HG03521 (cell line): ENCODE data around the gene ADCY5.
"Not testable (repeated sequence)": the region's sequence is repeated elsewhere in the genome, so short reads cannot be mapped to it uniquely, and the experiment has no call there.

ENCODE experiments used
- ATAC-seq: cut with Tn5 transposase; IDR thresholded peaks from one replicate; pipeline ENCODE4 v1.9.1; 2021; ENCODE audit warnings: mild to moderate bottlenecking, moderate library complexity; ENCODE audit not compliant: unreplicated experiment

ADCY5 gene

DNA sequence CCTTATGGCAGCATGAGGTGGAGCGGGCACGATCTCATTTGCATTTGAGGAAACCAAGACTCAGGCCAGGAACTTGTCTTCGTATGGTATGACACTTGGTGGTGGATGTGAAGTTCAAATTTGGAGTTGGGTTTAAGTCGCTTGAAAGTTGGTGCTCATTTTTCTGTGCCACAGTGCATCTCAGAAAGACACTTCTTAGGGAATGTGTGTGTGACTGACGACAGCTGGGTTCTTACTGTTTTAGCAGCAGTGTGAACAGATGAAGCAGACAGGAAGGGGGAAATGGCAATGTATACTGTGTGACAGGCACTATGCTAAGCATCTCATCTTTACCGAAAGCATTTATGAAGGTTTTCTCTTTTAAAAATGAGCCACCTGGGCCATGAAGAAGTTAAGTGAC lies 171.8 kb downstream of the ADCY5 start:
- ATAC-seq = no peak

DNA sequence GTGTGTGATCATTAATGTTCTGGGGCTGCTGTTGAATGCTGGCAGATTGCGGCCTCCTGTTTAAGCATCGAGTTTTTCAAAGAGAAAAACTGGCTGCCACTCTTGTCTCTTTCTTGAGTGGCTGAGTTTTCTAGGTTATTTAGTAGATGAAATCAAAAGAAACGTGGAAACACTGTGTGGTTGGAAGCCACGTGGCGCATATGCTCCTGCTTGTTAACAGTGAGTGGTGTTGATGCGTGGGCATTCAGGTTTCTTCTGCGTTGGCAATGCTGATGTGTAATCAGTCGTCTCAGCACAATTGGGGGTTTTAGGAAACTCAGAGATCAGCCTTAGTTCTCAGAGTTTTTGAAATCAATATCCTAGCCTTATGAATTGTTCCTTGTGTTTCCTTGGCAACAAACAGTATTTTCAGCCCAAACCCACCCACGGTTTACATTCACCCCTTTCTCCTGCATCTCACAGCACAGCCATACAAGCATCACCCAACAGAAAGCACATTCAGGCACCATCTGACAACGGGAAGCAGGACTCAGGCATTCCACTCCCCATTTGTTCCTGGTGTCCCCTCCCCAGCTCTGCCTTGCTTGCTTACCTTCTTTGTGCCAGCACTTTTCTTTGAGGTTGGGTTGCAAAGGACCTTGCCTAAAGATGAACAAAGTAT lies 172.4 kb downstream of the ADCY5 start:
- no peak for ATAC-seq

DNA sequence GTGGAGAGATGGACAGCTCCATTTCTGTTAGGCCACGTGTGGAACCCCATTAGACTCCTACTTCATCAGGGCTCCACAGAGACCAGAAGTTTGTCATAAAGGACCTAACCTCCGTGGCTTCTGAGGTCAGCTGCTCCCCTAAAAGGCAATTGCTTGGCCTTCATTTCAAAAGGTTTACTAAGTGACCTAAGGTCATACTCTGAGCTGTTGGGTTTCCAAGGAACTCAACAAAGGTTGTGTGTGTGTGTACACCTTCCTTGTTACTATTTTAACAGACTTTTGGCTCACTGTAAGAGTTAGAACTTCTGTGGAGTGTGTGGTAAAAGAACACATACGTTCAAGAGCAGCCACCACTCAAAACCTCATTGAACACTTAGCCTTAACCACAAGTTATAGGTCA lies 173.2 kb downstream of the ADCY5 start:
- ATAC-seq = no peak

DNA sequence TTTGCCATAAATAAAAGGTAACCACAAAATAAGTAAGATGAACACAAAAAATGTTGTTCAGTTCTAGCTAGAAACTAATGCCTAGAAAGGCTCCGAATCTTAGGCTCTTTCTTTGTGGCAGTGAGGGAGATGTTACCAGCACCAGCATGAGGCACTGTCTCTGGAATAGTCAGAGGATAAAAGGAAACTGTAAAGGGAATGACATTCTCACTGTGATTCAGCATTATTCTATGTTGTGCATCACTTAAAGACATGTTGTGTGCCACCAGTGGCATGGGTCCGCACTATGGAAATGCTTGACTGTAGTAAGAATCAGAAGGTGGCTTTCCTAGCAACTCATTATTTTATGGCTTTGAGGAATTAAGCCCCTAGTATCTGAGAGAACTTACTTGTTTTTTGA lies 176.3 kb downstream of the ADCY5 start:
- no peak for ATAC-seq

DNA sequence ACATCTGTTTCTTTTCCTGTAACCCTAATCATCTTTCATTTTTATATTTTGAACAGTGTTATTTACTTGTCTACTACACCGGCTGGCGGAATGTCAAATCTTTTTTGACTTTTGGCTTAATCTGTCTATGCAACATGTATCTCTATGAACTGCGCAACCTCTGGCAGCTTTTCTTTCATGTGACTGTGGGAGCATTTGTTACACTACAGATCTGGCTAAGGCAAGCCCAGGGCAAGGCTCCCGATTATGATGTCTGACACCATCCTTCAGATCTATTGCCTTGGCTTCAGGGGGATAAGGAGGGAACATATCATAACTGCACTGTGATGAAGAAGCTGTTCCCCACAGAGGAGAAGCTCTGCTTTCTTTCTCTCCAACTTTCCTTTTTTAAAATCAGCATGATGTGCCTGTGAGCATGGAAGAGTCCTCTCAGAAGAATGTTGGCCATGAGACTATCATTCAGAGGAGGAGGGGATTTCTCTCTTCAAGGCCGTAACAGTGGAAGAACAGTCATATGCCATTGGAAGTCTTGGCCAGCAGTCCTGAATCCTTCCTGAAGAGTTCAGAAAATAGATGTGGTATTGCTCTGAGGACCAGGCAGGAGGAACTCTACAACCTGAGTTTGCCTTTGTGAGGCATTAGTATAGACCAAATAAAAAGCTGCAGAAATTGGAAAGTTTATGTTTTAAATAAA lies 177.3 kb downstream of the ADCY5 start:
- ATAC-seq = no peak

DNA sequence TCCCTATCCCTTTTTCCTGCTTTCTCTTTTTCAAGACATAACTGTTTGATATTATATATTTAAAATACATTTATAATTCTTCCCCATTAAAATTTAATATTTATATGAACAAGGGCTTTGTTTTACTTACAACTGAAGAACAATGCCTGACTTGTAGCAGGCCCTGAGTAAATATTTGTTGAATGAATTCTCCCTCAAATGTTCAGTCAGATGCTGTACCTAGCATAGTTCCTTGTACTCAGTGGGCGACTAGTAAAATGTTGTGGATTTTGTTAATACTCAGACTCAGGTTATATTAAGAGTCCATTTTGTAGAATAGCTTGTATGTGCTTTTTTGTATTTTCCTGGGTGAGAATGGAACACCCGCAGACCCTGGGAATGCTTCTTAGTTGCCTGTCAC lies 178.1 kb downstream of the ADCY5 start:
- ATAC-seq = no peak

DNA sequence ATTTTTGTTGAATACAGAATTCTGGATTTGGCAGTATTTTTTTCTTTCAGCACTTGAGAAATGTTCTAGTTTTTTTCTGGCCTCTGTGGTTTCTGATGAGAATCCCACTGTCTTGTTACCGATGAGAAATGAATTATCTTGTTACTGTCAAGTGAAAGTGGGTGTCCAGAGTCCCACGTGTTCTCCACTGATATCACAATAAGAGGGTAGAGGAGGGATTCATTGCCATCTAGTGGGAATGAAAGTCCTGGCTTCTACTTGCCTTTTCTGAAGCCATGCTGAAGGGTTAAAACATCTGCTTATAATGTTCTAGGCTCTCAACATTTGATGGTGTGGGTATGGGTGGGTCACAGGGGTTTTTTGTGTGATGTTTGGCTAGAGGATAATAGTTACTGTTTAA lies 181.1 kb downstream of the ADCY5 start:
- no peak for ATAC-seq

DNA sequence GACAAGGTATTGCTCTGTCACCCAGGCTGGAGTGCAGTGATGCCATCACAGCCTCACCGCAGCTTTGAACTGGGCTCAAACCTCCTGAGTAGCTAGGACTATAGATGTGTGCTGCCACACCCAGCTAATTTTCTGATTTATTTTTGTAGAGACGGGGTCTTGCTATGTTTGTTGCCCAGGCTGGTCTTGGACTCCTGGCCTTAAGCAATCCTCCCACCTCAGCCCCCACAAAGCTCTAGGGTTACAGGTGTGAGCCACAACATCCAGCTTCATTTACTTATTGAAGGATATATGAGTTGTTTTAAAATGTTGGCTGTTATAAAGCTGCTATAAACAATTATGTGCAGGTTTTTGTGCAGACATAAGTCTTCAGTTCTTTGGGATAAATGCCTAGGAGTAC lies 184.9 kb downstream of the ADCY5 start:
- no peak for ATAC-seq

DNA sequence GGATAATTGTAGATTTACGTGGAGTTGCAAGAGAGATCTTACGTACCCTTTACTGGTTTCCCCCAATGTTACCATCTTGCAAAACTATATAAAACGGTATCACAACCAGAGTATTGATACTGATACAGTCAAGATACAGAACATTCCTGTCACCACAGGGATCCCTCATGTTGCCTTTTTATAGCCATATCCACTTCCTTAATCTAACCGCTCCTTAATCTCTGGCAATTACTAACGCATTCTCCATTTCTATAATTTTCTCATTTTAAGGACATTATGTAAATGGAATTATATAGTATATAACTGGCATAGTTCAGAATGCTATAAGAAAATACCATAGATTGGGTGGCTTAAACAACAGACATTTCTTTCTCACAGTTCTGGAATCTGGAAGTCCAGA lies 186.0 kb downstream of the ADCY5 start:
- ATAC-seq = no peak

DNA sequence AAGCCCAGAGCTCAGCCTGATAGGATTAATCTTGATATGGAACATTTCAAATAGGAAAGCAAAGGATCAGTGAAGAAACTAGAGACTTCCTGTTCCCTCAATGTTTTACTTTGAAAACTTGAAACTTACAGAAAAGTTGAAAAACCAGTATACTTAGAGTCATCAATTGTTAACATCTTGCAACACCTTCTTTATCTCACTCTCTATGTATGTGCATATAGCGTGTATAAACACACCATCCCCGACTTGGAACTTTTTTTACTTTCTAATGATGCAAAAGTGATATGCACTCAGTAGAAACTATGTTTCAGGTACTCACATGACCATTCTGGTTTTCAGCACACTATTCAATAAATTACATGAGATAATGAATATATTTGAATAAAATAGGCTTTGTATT lies 186.7 kb downstream of the ADCY5 start:
- ATAC-seq = no peak

DNA sequence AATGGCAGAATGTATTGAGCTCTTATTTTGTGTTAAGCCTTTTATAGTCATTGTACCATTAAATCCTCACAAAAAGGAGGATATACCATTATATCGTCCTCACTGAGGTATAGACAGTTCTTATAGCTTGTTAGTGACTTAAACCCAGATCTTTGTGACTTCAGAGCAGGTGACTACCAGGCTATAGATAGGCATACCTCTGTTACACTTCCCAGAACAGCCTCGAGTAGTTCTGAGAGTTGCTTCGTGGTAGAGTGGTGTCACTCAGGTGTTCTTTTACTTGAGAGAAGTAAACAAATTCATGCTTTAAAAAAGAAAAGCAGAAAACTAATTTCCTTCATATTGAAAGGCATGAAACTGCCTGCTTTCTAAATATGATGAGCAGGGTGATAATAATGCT lies 187.2 kb downstream of the ADCY5 start:
- no peak for ATAC-seq

DNA sequence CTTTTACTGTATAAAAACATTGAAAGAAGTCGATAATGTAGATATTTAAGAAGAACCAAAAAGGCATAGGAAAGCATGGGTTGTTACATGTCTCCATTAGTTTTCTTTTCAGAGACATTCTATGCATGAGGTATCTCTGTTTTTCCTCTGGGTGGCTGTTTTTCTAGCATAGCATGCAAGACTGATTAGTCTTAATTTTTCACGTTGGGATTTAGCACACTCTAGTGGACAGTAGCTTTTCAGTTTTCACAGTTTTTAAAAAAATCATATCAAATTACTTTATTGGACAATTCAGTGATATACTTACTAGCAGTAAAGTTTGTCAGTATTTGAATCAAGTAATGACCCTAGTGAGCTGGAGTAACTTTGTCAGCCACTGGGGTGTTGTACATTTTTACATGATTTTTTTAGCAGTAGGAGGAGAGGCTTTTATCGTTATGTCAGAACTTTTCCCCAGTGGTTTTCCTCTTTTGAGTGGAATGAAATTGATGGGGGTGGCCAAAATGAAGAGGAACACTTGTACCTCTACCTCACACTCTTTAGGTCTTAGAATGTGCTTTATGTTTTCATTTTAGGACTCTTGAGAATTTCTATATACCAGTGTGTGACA lies 190.0 kb downstream of the ADCY5 start:
- ATAC-seq = no peak

DNA sequence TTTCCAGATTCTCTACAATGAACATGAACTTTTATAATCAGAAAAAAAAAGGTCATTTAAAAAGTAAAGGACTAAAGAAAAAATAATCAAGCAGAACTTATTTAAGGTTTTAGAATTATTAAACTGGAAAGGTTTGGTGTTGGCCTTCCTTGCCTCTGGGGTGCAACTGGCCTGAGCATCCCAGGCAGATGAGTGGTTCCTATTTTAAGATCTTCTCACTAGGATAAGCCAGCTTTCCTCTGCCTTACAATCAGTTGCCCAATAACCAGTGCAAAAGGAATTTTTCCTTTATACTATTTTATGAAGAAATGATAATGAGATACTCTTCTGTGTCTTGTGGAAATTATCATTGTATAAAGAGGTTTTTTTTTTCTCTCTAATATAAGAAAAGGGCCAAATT lies 190.5 kb downstream of the ADCY5 start:
- no peak for ATAC-seq

DNA sequence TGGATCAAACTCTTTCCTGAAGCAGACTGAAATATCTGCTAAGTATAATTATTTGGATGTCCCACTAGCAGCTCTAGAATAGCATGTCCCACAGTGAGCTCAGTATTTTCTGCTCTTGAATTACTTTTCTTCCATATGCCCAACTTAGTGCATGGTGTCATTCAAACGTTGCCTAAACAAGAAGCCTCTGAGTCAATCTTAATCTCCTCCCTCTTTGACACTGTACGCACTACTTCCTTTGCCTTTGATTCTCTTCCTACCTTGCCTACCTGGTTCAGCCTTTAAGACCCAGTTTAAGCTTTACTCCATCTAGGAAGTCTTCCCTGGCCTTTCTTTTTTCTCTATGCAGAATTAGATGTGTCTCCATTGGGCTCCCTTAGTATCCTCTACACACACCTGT lies 192.6 kb downstream of the ADCY5 start:
- no peak for ATAC-seq

DNA sequence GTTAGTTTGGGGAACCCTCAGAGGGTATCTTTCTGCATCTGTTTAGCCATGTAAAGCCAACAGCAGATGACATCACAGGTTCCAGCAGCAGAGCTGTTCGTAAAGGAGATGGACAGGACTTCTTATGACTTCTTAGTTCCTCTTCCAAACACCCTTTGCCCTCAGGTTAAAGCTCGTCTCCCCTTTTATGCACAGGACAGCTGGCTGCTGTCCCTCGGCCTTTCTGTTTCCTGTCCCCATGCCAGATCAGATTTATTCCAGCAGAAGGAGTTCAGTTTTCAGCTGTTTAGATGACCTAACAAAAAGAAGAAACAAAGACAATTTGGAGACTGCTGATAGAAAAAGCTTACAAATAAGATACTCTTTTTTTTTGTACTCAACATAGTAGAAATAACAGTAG lies 202.0 kb downstream of the ADCY5 start:
- ATAC-seq = no peak

DNA sequence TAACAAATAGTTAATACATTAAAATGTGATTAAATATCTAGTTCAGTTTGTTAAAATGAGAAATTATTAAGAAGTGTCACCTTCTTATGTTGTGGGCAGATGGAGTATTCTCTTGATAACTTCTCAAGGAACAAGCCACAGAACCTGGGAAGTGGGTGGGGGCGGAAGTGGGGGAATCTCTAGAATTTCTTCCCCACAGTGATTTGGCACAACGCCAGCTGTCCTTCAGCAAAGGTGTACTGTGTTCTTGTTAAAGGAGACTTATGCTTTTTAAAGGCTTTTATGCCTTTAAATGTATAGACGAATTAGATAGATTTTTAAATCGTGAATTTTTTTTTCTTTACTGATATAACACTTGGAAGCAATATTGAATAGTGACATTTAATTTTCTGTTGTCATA lies 204.8 kb downstream of the ADCY5 start:
- ATAC-seq = no peak

DNA sequence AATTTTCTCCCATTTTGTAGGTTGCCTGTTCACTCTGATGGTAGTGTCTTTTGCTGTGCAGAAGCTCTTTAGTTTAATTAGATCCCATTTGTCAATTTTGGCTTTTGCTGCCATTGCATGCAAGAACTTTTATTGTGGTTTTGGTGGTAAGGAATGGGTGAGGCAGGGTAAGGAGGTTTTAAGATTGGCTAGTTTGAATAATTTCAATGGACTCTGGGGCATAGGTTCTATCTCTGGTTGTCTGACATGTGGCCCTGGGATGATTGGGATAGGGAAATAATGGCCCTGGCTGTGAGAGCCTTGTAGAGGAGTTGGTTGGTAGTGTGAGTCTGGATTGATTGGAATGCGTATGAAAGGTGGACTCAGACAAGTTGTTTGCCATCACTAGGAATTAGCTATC lies 209.1 kb downstream of the ADCY5 start:
- no peak for ATAC-seq

DNA sequence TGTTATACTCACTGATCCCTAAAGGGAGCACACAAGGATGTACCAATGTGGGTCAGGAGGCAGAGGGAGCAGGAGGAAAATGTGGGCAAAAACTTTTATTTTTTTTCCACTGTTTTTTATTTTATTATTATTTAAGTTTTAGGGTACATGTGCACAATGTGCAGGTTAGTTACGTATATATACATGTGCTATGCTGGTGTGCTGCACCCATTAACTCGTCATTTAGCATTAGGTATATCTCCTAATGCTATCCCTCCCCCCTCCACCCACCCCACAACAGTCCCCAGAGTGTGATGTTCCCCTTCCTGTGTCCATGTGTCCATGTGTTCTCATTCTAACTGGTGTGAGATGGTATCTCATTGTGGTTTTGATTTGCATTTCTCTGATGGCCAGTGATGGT lies 209.7 kb downstream of the ADCY5 start:
- ATAC-seq = not testable (repeated sequence)

DNA sequence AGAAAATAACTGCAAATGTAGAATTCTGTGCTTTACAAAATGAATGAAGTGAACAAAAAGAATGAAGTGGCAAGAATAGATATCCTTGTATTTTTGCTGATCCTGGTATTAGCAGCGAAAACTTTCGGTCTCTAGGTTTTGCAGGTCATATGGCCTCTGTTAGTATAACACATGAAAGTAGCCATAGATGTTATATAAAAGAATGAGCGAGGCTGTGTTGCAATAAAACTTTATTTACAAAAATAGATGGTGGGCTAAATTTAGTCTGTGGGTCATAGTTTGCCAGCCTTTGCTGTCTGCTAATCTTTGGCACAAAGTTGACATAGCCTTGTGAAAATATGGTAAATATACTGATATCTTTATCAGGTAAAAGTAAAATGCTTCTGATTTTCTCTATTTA lies 212.0 kb downstream of the ADCY5 start:
- ATAC-seq = no peak
